ENCODE results near the gene TRIM34.
"Not testable (repeated sequence)": the region's sequence is repeated elsewhere in the genome, so short reads cannot be mapped to it uniquely, and the experiment has no call there.

The TRIM34 gene

GRCh38 chr11:5621580-5621979, 3.2 kb upstream of the TRIM34 start:
- FAIRE-seq = no peak

GRCh38 chr11:5622802-5623201, 2.0 kb upstream of the TRIM34 start:
- FAIRE-seq = no peak

- no peak for FAIRE-seq
These were observed 480 bp downstream of the TRIM34 start for GRCh38 chr11:5625281-5625680.

- FAIRE-seq = no peak
These were observed 1.4 kb downstream of the TRIM34 start for GRCh38 chr11:5626196-5626595.

GRCh38 chr11:5631417-5631816, 6.6 kb downstream of the TRIM34 start:
- FAIRE-seq = no peak

GRCh38 chr11:5631969-5632635, 7.3 kb downstream of the TRIM34 start:
- FAIRE-seq = no peak

- no peak for FAIRE-seq
These were observed 15.2 kb downstream of the TRIM34 start for GRCh38 chr11:5639953-5640352.

- FAIRE-seq = no peak
These were observed 18.8 kb downstream of the TRIM34 start for GRCh38 chr11:5643585-5643984.

GRCh38 chr11:5646139-5646538, 21.3 kb downstream of the TRIM34 start:
- no peak for FAIRE-seq

- no peak for FAIRE-seq
These were observed 30.7 kb downstream of the TRIM34 start for GRCh38 chr11:5655474-5655873.

- FAIRE-seq = not testable (repeated sequence)
These were observed 32.2 kb downstream of the TRIM34 start for GRCh38 chr11:5656956-5657355.

GRCh38 chr11:5658318-5658717, 33.5 kb downstream of the TRIM34 start:
- FAIRE-seq = no peak

GRCh38 chr11:5663511-5663910, 38.7 kb downstream of the TRIM34 start:
- no peak for FAIRE-seq

GRCh38 chr11:5665051-5665570, 40.3 kb downstream of the TRIM34 start:
- no peak for FAIRE-seq

- FAIRE-seq = no peak
These were observed 41.1 kb downstream of the TRIM34 start for GRCh38 chr11:5665746-5666401.

GRCh38 chr11:5666402-5666793, 41.6 kb downstream of the TRIM34 start:
- no peak for FAIRE-seq

- FAIRE-seq = no peak
These were observed 47.0 kb downstream of the TRIM34 start for GRCh38 chr11:5671831-5672230.

GRCh38 chr11:5674391-5674790, 49.6 kb downstream of the TRIM34 start:
- no peak for FAIRE-seq

GRCh38 chr11:5679811-5680210, 55.0 kb downstream of the TRIM34 start:
- no peak for FAIRE-seq

- FAIRE-seq = not testable (repeated sequence)
These were observed 58.2 kb downstream of the TRIM34 start for GRCh38 chr11:5682890-5683441.

GRCh38 chr11:5683620-5684019, 58.8 kb downstream of the TRIM34 start:
- not testable (repeated sequence) for FAIRE-seq

- FAIRE-seq = no peak
These were observed 59.3 kb downstream of the TRIM34 start for GRCh38 chr11:5684036-5684645.

GRCh38 chr11:5684646-5685362, 60.0 kb downstream of the TRIM34 start, which contains the start of gene TRIM5:
Gene TRIM5, minus strand, starts transcription at chr11:5685074. Its CDS starts 4,897 bp downstream, at chr11:5680177.
- FAIRE-seq = no peak

Data from islet of Langerhans (tissue), 1 donor.